T47D (cell line): ENCODE measurements around the gene SYT8.
"Not testable (repeated sequence)": the region's sequence is repeated elsewhere in the genome, so short reads cannot be mapped to it uniquely, and the experiment has no call there.

ENCODE experiments used
- DNase-seq, 2 experiments: peaks; one replicate each; pipeline versions ENCODE4 v3.0.0 to v3.0.0-alpha.2; 2011 to 2012; ENCODE audit warnings: low read depth in 1 of 2, low spot score in 1 of 2
- JUND ChIP-seq: IDR thresholded peaks from 2 replicates; pipeline ENCODE4 v1.6.1; 2012; ENCODE audit warnings: low read depth
- in situ Hi-C: cut with HindIII; loops from 2 replicates; pipeline ENCODE4 v1.10.0; 2016; ENCODE audit warnings: low sequenced_read_pairs, low pct_unique_long_range_greater_than_20kb

SYT8 gene

GRCh38 chr11:1834779-1835670, at the start of gene SYT8:
TSS of gene SYT8 (plus strand) at chr11:1834990. CDS start at chr11:1835106, 116 bp downstream.
- peak in 1 of 2 experiments; percentile 80 for DNase-seq
- no peak for TF ChIP-seq JUND
- in situ Hi-C loops, result no loop called here

- DNase-seq, result no peak
- in situ Hi-C loops, result no loop called here
- no peak for TF ChIP-seq JUND
These were observed 48.9 kb upstream of the SYT8 start for GRCh38 chr11:1785749-1786413.

- DNase-seq, result no peak
- in situ Hi-C loops, result no loop called here
- TF ChIP-seq JUND, result no peak
These were observed 48.3 kb upstream of the SYT8 start for GRCh38 chr11:1786466-1786865.

- no peak for TF ChIP-seq JUND
- in situ Hi-C loops, result no loop called here
- DNase-seq, result no peak
These were observed 42.9 kb upstream of the SYT8 start for GRCh38 chr11:1791912-1792311.

- DNase-seq, result no peak
- in situ Hi-C loops, result no loop called here
- TF ChIP-seq JUND, result no peak
These were observed 42.3 kb upstream of the SYT8 start for GRCh38 chr11:1792461-1792860.

GRCh38 chr11:1793081-1793480, 41.7 kb upstream of the SYT8 start:
- in situ Hi-C loops, result no loop called here
- TF ChIP-seq JUND, result no peak
- DNase-seq, result no peak

GRCh38 chr11:1796413-1797011, 38.3 kb upstream of the SYT8 start:
- in situ Hi-C loops, result no loop called here
- peak; percentile 96; the same call in 1 of the 2 replicates for TF ChIP-seq JUND
- DNase-seq, result peak; percentile 39 to 100

- TF ChIP-seq JUND, result no peak
- DNase-seq, result peak in 1 of 2 experiments; percentile 41
- in situ Hi-C loops, result no loop called here
These were observed 37.2 kb upstream of the SYT8 start for GRCh38 chr11:1797391-1798125.

GRCh38 chr11:1803246-1803645, 31.5 kb upstream of the SYT8 start:
- in situ Hi-C loops, result no loop called here
- TF ChIP-seq JUND, result no peak
- no peak for DNase-seq

- DNase-seq, in situ Hi-C loops: not testable (repeated sequence)
These were observed 30.8 kb upstream of the SYT8 start for GRCh38 chr11:1803835-1804519.

- no peak for TF ChIP-seq JUND
- in situ Hi-C loops, result no loop called here
These were observed 29.3 kb upstream of the SYT8 start for GRCh38 chr11:1805525-1805924.

More at GRCh38 chr11:1805525-1805924, 29.3 kb upstream of the SYT8 start:
- DNase-seq, result no peak
